Liver (tissue), 9 donors: ENCODE data around the gene CCP110. TPM values are rescaled to one million over a fixed set of nuclear protein-coding genes. Genes with fewer than 3 reads are reported as not detected.

Source experiments
- DNase-seq: peaks from one replicate; pipeline ENCODE4 v3.0.0-alpha.2; 2017; ENCODE audit warnings: low spot score
- H3K27ac ChIP-seq, 2 donors: one replicate each; pipeline ENCODE4 v1.7.0; 2013; ENCODE audit warnings: inconsistent platforms in 2 of 2, low read length in 2 of 2, control low read depth in 1 of 2, low read depth in 1 of 2, mild to moderate bottlenecking in 1 of 2
- H3K27me3 ChIP-seq, 4 donors: one replicate each; pipeline versions ENCODE4 v1.6.1 to v1.7.0; 2013; ENCODE audit warnings: low read length in 3 of 4, inconsistent platforms in 1 of 4, mild to moderate bottlenecking in 1 of 4, moderate library complexity in 1 of 4; ENCODE audit not compliant: control insufficient read depth in 4 of 4, insufficient read depth in 4 of 4
- H3K36me3 ChIP-seq, 4 donors: one replicate each; pipeline versions ENCODE4 v1.6.1 to v1.7.0; 2013; ENCODE audit warnings: low read length in 3 of 4, mild to moderate bottlenecking in 3 of 4, low read depth in 1 of 4, moderate library complexity in 1 of 4; ENCODE audit not compliant: control insufficient read depth in 4 of 4, insufficient read depth in 3 of 4
- H3K4me1 ChIP-seq, 4 donors: one replicate each; pipeline versions ENCODE4 v1.6.1 to v1.7.0; 2013; ENCODE audit warnings: low read length in 3 of 4, mild to moderate bottlenecking in 3 of 4, moderate library complexity in 1 of 4; ENCODE audit not compliant: control insufficient read depth in 4 of 4, insufficient read depth in 4 of 4
- H3K4me3 ChIP-seq, 3 donors: one replicate each; pipeline versions ENCODE4 v1.6.1 to v1.7.0; 2013; ENCODE audit warnings: low read length in 3 of 3, control low read depth in 1 of 3, low read depth in 1 of 3, mild to moderate bottlenecking in 1 of 3
- H3K9ac ChIP-seq, 2 donors: one replicate each; pipeline ENCODE4 v1.7.0; 2013; ENCODE audit warnings: low read length in 2 of 2, mild to moderate bottlenecking in 2 of 2, moderate library complexity in 2 of 2, control low read depth in 1 of 2, low read depth in 1 of 2
- H3K9me3 ChIP-seq, 4 donors: one replicate each; pipeline versions ENCODE4 v1.6.1 to v1.7.0; 2013; ENCODE audit warnings: low read length in 3 of 4; ENCODE audit not compliant: control insufficient read depth in 4 of 4
- ATF3 ChIP-seq: IDR thresholded peaks from 2 replicates; pipeline ENCODE4 v1.6.1; 2016; ENCODE audit warnings: antibody characterized with exemption
- CTCF ChIP-seq: fragments of 150-350 bp; IDR thresholded peaks from 2 replicates; pipeline ENCODE4 v1.5.1; 2017; ENCODE audit warnings: improper control_type of control experiment, low read depth, low read length; ENCODE audit not compliant: missing input control
- EGR1 ChIP-seq, 2 donors: IDR thresholded peaks; 2 replicates each; pipeline ENCODE4 v1.6.1; 2016 to 2018; ENCODE audit warnings: antibody characterized with exemption in 2 of 2, low read depth in 2 of 2
- FOXA1 ChIP-seq: IDR thresholded peaks from 2 replicates; pipeline ENCODE4 v1.6.1; 2016; ENCODE audit warnings: antibody characterized with exemption
- FOXA2 ChIP-seq: IDR thresholded peaks from 2 replicates; pipeline ENCODE4 v1.6.1; 2016; ENCODE audit warnings: antibody characterized with exemption
- GABPA ChIP-seq, 2 donors: IDR thresholded peaks in 1 of 2; conservative IDR thresholded peaks in 1 of 2; 2 replicates each; pipeline ENCODE4 v1.6.1; 2016; ENCODE audit warnings: antibody characterized with exemption in 2 of 2, mild to moderate bottlenecking in 1 of 2, moderate library complexity in 1 of 2
- HNF4A ChIP-seq, 2 donors: conservative IDR thresholded peaks; 2 replicates each; pipeline ENCODE4 v1.6.1; 2016; ENCODE audit warnings: antibody characterized with exemption in 2 of 2, mild to moderate bottlenecking in 2 of 2
- HNF4G ChIP-seq: IDR thresholded peaks from 2 replicates; pipeline ENCODE4 v1.6.1; 2016; ENCODE audit warnings: antibody characterized with exemption
- JUND ChIP-seq, 2 donors: IDR thresholded peaks; 2 replicates each; pipeline ENCODE4 v1.6.1; 2016; ENCODE audit warnings: antibody characterized with exemption in 2 of 2
- MAX ChIP-seq: IDR thresholded peaks from 2 replicates; pipeline ENCODE4 v1.6.1; 2016; ENCODE audit warnings: antibody characterized with exemption
- REST ChIP-seq: IDR thresholded peaks from 2 replicates; pipeline ENCODE4 v1.6.1; 2016; ENCODE audit warnings: antibody characterized with exemption, mild to moderate bottlenecking
- SP1 ChIP-seq: IDR thresholded peaks from 2 replicates; pipeline ENCODE4 v1.6.1; 2018; ENCODE audit warnings: antibody characterized with exemption, mild to moderate bottlenecking
- TAF1 ChIP-seq: conservative IDR thresholded peaks from 2 replicates; pipeline ENCODE4 v1.6.1; 2016; ENCODE audit warnings: antibody characterized with exemption, mild to moderate bottlenecking
- YY1 ChIP-seq: IDR thresholded peaks from 2 replicates; pipeline ENCODE4 v1.6.1; 2016; ENCODE audit warnings: antibody characterized with exemption, mild to moderate bottlenecking
- ZBTB33 ChIP-seq: IDR thresholded peaks from 2 replicates; pipeline ENCODE4 v1.6.1; 2016; ENCODE audit warnings: antibody characterized with exemption
- WGBS: extraction: QIAGEN DNeasy Blood & Tissue Kit; methylation state at CpG from one replicate; pipeline ENCODE4 v1.1.7; 2013; 5-methylcytosine and 5-hydroxymethylcytosine counted together
- polyA plus RNA-seq, 2 donors: library from polyadenylated mRNA; stranded (reverse) in 1 of 2; unstranded in 1 of 2; fragments of 200-250 nt in 1 of 2; fragments of >200 nt in 1 of 2; fragmentation: Nextera tagmentation in 1 of 2; extraction: Ambion mirVana in 1 of 2; gene quantifications; one replicate each; pipeline versions ENCODE4 v1.2.1 to v1.2.3, GENCODE V29; 2013 to 2015
- total RNA-seq, 2 donors: library from RNA; depleted of rRNA; stranded (reverse); fragments of >200 nt; gene quantifications; one replicate each; pipeline ENCODE4 v1.2.3, GENCODE V29; 2014
- donor health status: healthy.
- donor health status: healthy.
- donor health status: healthy.
- donor health status: healthy.
- donor health status: healthy.

CCP110 gene
- total and polyA plus RNA-seq, 4 donors: 1.8 to 25.0 (median 5.5) TPM

- TF ChIP-seq YY1: no peak
- no peak for TF ChIP-seq FOXA1
- no peak for TF ChIP-seq JUND (IDR thresholded peaks at IDR 0.05)
- TF ChIP-seq SP1: no peak
- no peak for TF ChIP-seq ZBTB33
- TF ChIP-seq HNF4A (conservative IDR thresholded peaks at IDR 0.05): no peak
- no peak for TF ChIP-seq HNF4G
- no peak for TF ChIP-seq TAF1
- TF ChIP-seq MAX: no peak
- no peak for TF ChIP-seq FOXA2
- TF ChIP-seq REST: no peak
- Histone ChIP-seq H3K9me3 (no peaks in the 10 kb centered on the region), H3K4me3 (no peak overlapping the region), H3K36me3 (peaks cover 0 to 12% (median 4%) of the 10 kb centered on the region in 4 donors), H3K4me1 (peaks cover 0 to 10% (median 5%) of the 10 kb centered on the region in 4 donors), H3K9ac (no peak overlapping the region), H3K27ac (no peak overlapping the region), H3K27me3 (no peaks in the 10 kb centered on the region)
- no peak for DNase-seq
- 87% methylated on average over 2 of the region's 2 CpGs for WGBS
These were observed 8.0 kb upstream of the CCP110 start for GRCh38 chr16:19515757-19516156.

- Histone ChIP-seq H3K4me1 (peaks cover 0 to 20% (median 13%) of the 10 kb centered on the region in 4 donors), H3K27me3 (no peaks in the 10 kb centered on the region), H3K4me3 (no peak overlapping the region), H3K9me3 (no peaks in the 10 kb centered on the region), H3K27ac (no peak overlapping the region), H3K9ac (no peak overlapping the region), H3K36me3 (peaks cover 0 to 12% (median 4%) of the 10 kb centered on the region in 4 donors)
- DNase-seq: no peak
- WGBS: 83% methylated on average over 8 of the region's 8 CpGs
- TF ChIP-seq REST (no peak), ATF3 (no peak), EGR1 (IDR thresholded peaks at IDR 0.05; ENCODE audit: low read depth in 2 of 2) (no peak), CTCF (no peak), MAX (no peak), JUND (IDR thresholded peaks at IDR 0.05) (no peak), TAF1 (no peak), SP1 (no peak), FOXA2 (no peak), HNF4G (no peak), GABPA (IDR thresholded peaks at IDR 0.05 in 1 of 2, conservative IDR thresholded peaks at IDR 0.05 in 1 of 2) (no peak)
These were observed 6.2 kb upstream of the CCP110 start for GRCh38 chr16:19517424-19518089.
